HL-60/S4 treated with phorbol 12-myristate 13-acetate at 8.2 ng/mL for 4 days and 3 days (cell line): ENCODE data around the gene PRSS21.

Source experiments
- in situ Hi-C: fragments of 300-500 bp; cut with MboI; formaldehyde crosslinking; loops from 2 replicates; pipeline ENCODE4 v1.15.0; 2022; ENCODE audit warnings: low sequenced_read_pairs

The PRSS21 gene

GRCh38 chr16:2840914-2841313 is 23.9 kb downstream of the PRSS21 start:
- in situ Hi-C loops = no loop called here

- in situ Hi-C loops = no loop called here
Measured at GRCh38 chr16:2841606-2842339, 24.7 kb downstream of the PRSS21 start.

- in situ Hi-C loops = no loop called here
Measured at GRCh38 chr16:2842340-2843000, 25.4 kb downstream of the PRSS21 start.

- in situ Hi-C loops = no loop called here
Measured at GRCh38 chr16:2843526-2843925, 26.5 kb downstream of the PRSS21 start.

- in situ Hi-C loops = no loop called here
Measured at GRCh38 chr16:2845116-2845515, 28.1 kb downstream of the PRSS21 start.

- in situ Hi-C loops = no loop called here
Measured at GRCh38 chr16:2846511-2847310, 29.7 kb downstream of the PRSS21 start.

- in situ Hi-C loops = no loop called here
Measured at GRCh38 chr16:2848933-2849725, 32.1 kb downstream of the PRSS21 start.

- in situ Hi-C loops = no loop called here
Measured at GRCh38 chr16:2852003-2852730, 35.1 kb downstream of the PRSS21 start.

- in situ Hi-C loops = no loop called here
Measured at GRCh38 chr16:2852731-2853507, 35.9 kb downstream of the PRSS21 start.

- in situ Hi-C loops = no loop called here
Measured at GRCh38 chr16:2853531-2854073, 36.6 kb downstream of the PRSS21 start.

- in situ Hi-C loops = no loop called here
Measured at GRCh38 chr16:2854700-2855309, 37.8 kb downstream of the PRSS21 start.

- in situ Hi-C loops = no loop called here
Measured at GRCh38 chr16:2855536-2855935, 38.5 kb downstream of the PRSS21 start.

GRCh38 chr16:2856061-2856670 is 39.1 kb downstream of the PRSS21 start:
- in situ Hi-C loops = no loop called here

GRCh38 chr16:2856686-2857450 is 39.8 kb downstream of the PRSS21 start:
- in situ Hi-C loops = no loop called here

GRCh38 chr16:2857451-2858244 is 40.6 kb downstream of the PRSS21 start, which contains the start of gene PRSS22:
TSS of gene PRSS22 (minus strand) at chr16:2858170. CDS start at chr16:2858104, 66 bp downstream.
- in situ Hi-C loops = no loop called here

GRCh38 chr16:2858245-2859025 is 41.4 kb downstream of the PRSS21 start:
- in situ Hi-C loops = no loop called here
